G401.6 (cell line): Measurements from ENCODE around the gene NEK1.

Experiments used
- FAIRE-seq: peaks from 2 replicates; lab custom pipeline; 2012; peaks lifted over from hg19 to GRCh38; lab: Jason Lieb, UNC

The NEK1 gene

DNA sequence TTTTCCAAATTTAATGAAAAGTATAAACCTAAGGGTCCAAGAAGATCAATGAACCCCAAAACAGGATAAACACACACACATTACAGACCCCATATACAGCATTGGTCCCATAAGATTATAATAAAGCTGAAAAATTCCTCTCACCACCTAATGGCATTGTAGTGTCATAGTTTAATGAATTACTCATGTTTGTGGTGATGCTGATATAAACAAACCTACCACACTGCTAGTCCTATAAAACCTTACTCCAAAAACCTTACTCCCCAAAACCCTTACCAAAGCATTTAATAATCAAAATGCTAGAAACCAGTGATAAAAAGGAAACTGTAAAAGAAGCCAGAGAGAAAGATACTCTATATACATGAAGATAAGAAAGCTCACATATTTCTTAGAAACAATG is 193.5 kb downstream of the NEK1 start:
- FAIRE-seq = no peak

DNA sequence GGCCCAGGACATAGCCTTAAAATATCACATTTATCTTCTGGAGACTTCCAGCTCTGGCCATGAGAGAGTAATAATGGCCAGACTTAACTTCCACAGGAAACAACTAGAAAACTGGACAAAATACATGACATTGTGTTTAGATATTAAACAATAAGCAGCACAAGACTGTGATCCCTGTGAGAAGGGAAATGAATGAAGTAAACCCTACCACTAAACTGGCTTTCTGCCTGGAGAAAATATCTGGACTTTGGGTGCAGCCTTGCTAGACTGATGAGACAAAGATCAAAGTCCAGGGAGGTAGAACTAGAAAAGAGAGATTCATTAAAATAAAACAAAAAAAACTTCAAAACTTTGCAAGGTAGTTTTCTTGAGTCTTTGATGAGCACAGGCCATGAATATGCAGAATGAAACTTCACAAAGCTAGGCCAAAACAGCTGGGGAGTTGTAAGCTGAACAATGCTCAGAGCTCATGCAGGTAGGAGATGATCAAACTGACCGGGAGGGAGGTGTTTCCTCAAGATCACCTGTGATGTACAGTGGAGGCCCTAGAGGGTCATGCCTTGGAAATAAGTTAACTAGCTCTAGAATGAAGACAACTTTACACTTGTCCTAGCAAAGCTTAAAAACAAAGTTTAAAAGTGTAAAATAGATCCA is 194.6 kb downstream of the NEK1 start:
- FAIRE-seq = no peak

DNA sequence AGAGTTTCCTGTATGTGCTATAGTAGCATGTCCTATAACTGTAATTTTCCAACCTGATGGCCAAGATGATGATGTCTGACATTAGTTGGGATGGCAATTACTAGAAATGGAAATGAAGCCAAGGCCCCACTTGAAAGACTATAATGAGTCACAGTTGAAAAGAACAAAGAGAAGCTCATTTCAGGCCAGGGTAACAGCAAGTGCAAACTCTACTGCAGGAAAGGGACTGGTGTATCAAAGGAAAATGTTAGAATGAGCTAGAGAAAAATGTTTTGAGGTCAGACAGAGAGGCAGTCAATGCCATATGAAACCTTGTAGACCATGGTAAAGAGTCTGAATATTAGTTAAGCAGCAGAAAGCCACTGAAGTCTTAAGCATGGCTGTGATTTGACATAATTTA is 195.4 kb downstream of the NEK1 start:
- no peak for FAIRE-seq

DNA sequence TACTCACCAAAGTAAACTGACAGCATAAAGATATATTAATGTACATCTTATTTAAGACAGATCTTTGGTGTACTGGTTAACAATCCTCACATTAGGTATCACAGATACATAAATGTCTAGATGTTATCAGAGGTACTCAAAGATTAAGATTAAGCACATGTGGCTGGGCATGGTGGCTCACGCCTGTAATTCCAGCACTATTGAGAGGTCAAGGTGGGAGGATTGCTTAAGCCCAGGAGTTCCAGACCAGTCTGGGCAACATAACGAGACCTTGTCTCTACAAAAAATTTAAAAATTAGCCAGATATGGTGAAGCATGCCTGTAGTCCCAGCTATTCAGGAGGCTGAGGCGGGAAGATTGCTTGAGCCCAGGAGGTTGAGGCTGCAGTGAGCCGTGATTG is 195.9 kb downstream of the NEK1 start:
- FAIRE-seq = no peak

DNA sequence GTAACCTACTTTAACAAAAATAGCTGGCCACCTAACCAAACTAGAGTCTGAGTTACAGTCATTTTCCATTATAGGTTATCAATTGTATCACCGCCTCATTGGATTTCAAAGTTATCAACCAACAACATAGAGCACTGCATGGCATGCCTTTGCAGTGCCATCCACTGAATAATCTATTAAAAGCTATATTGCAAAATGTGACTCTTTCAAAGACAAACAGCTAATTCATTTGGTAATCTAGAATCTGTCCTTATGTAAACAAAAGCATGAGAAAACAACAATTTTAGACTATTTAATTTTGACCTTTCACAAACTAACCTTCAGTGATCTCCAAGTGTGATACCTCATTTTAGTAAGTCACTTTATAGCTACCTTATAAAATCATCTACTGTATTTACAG is 197.5 kb downstream of the NEK1 start:
- FAIRE-seq = no peak

DNA sequence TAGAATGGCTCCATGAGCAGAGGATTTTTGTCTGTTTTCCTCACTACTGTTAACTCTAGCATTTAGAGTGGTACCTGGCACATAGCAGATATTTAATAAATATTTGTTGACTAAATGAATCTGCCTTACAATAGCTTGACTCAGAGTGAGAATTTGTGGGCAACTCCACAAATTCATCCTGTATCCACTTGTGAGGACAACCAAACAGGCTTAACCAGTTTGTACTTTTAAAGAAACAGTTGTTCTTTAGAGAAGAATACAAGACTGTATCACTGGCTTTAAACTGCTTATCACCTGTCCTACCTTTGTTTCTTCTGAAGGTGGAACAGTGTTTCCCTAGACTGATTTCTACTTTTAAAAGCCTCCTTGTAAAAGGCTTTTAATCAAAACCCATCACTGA is 200.3 kb downstream of the NEK1 start:
- no peak for FAIRE-seq

DNA sequence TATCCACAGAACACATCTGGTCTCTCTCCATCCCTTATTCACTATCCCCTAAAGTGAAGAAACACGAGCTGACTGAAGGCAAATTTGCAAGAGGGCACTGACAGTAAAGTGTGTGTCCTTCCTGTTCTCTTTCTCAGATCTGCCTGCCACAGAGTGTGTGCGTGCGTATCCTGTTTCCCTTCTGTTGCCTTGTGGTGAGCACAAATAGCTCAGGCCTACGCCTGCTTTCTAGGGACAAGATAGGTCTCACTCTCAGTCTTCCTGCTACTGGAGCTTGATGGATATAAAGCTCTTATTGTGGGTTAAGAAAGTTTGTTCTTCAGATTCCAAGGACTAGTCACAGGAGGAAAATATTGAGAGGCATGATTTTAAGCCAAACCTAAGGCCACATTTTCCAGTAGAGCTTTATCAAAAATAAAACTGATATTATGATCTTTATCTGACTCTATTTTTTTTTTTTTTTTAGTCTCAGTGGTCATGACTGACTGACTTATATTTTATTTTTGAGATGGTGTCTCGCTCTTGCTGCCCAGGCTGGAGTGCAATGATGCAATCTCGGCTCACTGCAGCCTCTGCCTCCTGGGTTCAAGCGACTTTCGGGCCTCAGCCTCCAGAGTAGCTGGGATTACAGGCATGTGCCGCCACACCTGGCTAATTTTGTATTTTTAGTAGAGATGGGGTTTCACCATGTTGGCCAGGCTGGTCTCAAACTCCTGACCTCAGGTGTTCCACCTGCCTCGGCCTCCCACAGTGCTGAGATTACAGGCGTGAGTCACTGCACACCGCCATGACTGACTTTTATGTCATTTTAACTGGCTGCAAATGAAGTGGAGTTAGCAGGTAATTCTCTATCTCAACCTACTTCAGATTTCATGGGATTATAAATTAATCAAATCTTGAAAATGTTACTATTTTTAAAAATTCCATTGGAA is 201.3 kb downstream of the NEK1 start:
- FAIRE-seq = no peak

DNA sequence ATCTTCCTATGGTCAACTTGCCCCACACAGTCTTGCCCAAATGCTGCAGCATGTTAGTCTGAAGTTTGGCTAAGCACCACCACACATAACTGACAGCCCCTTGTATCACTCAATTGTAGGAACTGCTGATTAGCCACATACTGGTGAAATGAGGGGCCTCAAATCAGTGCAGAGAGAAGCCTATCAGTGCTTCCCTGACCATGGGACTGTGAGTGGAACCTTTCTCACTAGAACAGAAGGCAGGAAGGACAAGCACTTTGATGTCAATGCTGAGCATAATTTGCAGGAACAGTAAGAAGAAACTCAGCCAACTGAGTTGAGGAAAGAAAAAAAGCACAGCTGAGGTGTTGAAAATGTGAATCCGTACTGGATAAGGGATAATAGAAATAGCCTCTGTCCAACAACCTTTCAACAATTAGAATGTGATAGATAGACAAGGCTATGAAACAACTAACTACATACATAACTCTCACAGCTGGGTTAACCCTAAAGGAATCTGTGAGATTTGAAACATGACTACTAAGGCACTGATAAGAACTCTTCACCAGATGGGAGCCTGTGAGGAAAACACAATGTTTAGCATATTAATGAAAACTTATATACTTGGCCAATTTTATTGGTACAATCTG is 205.1 kb downstream of the NEK1 start:
- no peak for FAIRE-seq

DNA sequence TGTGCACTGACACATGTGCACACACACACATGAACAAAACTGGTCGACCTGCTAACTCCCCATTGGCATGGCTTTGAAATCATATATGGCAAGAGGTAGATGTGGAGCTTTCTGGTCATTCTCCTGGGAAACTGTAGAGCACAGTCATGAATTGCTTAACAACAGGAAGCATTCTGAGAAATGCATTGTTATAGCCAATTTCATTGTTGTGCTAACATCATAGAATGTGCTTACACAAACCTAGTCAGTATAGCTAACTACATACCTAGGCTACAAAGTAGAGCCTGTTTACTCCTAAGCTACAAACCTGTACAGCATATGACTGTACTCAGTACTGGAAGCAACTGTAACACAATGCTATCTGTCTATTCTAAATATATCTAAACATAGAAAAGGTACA is 207.4 kb downstream of the NEK1 start:
- no peak for FAIRE-seq

DNA sequence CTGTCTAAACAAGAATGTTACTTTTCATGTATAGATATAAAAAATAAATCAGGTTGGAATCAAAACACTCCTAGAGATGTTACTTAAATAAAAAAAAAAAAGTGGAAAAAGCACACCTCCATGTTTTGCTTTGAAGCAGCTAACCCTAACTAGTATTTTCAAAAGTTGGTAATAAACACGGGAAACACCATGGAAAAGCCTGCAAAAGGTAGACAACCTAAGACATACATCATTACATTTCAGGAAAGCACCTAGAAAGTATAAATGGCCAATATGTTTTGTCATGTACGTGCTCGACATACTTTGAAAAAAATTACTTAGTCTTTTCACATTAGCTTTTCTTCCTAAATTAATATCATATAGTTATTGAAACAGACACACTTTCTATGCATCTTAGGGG is 211.6 kb downstream of the NEK1 start:
- no peak for FAIRE-seq

DNA sequence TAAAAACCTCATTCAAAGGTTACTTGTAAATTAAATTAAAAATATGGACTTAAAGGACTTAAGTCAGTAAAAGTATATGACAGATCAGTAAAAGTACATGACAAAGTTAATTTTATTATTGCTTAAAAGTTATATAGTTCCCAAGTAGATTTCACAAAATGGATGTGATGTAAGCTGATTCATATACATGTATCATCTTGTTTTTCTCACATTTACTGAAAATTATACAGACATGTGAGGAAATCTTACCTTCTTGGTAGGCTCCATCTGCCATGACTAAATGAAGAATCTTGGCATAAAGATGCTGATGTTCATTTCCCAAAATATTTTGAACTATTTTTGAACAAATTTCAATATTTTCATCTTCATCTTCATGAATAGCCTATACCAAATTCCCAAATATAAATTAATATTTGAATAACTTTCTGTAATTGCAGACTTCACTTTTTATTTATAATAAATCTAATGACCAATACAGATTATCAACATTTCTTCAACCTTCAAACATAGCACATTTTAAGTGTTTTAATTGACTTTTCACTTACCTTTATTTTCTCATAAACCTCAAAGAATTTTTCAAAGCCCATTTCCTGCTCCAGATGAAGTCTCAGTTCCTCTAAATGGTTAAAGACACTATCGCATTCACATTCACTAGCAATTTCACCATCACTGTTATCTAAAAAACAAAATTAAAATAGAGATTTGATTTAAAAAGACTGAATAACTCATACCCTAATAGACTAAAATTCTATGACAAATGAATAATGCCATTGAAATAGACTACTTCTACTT is 212.2 kb downstream of the NEK1 start:
- no peak for FAIRE-seq

DNA sequence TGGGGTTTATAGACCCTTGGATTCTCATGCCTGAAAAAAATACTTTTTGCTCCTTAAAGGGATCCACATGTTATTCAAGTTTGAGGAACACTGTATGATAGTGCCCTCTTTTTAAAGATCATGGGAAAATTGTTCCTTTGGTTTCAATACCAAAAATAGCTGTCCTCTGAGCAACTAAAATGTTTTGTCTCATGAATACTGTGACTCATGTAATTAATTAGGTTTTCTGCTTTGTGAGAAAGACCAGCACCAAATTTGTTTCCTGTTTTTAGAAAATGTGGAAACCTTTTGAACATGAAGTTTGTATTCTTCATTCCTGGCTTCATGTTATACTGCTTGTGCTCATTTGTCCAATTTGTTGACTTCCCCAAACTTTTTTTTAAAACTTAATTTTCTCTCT is 214.1 kb downstream of the NEK1 start:
- no peak for FAIRE-seq

DNA sequence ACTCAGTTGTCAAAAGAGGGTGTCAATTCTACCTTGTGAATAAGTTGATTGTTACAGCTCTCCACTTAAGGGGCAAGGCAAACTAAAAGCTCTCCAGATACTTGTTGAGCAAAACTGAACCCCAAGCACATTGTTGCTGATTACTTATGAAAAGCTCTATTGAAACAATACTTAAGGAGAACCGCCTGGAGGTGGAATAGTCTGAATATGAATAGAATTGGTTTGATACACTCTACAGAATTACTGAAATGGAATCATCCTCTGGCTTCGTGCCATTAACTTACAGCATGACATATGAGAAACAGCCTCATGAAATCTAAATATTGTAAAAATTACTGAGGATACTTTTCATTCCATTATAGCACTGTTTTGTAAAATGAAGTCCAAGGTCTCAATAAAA is 214.6 kb downstream of the NEK1 start:
- FAIRE-seq = no peak

DNA sequence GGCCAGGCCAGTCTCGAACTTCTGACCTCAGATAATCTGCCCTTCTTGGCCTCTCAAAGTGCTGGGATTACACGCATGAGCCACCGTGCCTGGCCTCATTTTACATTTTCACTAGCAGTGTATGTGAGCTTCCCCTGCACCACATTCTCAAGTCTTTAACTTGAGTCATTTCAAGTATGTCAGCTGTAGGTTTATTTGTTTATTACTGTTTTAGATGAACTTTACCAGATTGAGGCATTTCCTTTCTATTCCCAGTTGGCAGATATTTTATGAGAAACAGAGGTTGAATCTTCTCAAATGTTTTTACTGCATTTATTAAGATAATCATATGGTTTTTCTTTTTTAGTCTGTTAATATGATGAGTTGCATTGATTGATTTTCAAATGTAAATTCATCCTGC is 227.0 kb downstream of the NEK1 start:
- FAIRE-seq = no peak

DNA sequence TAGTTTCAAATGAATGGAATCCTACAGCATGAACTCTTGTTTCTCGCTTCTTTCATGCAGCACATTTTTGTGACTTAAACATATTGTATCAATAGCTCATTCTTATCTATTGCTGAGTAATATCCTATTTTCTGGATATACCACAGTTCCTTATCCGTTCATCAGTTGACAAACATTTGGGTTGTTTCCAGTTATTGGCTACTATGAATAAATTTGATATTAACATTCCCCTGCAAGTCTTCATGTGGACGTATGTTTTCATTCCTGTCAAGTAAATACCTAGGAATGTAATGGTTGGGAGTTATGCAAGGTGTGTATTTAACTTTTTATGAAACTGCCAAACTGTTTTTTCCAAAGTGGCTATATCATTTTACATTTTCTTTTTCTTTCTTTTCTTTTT is 227.6 kb downstream of the NEK1 start:
- FAIRE-seq = no peak

DNA sequence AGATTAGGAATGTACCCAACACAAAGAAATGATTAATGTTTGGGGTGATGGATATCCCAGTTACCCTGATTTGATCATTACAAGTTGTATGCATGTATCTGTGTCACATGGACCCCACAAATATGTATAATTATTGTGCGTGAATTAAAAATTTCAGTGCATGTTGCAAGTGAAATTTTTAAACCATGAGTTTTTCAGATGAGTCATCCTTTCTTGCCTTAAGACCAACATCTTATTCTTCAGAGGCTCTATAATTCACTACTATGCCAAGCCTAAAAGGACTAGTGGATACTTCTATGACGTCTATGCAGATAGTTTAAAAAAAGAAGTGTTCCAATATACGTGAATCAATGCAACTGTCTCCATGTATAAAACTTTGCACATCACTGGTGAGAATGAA is 228.7 kb downstream of the NEK1 start:
- no peak for FAIRE-seq

DNA sequence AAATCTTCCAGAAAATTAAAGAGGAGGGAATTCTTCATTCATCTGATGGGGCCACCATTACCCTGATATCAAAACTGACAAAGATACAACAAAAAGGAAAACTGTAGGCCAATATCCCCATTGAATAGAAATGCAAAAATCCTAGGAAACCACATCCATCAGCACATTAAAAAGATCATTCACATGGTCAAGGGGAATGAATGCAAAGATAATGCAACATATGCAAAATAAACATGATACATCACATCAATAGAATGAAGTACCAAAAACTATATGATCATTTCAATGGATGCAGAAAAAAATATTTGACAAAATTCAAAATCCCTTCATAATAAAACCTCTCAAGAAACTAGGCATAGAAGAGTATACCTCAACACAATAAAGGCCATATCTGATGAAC is 232.7 kb downstream of the NEK1 start:
- no peak for FAIRE-seq

DNA sequence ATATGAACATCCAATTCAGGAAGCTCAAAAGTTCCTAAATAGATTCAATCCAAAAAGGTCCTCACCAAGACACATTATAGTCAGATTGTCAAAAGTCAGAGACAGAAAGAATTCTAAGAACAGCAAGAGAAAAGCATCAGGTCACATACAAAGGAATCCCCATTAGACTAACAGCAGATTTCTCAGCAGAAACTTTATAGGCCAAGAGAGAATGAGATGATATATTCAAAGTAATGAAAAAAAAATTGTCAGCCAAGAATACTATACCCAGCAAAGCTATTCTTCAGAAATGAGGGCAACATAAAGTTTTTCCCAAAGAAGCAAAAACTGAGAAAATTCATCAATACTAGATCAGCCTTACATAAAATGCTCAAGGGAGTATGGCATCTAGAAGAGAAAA is 235.0 kb downstream of the NEK1 start:
- no peak for FAIRE-seq

DNA sequence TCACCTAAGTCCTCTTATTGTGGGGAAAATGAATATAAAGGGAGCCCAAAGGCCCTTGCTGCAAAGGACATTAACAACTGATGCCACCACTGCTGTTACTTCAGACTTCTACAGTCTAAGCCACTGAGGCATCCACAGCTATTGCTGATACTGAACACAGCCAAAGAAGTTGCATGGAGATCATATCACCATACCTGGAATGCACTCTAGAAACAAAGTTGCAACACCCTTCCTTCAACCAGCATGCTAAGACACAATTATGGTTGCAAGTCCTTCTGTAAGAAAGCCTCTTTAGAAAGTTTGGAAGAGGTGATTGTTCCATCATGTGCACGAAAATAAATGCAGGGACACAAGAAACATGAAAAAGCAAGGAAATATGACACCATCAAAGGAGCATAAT is 236.0 kb downstream of the NEK1 start:
- no peak for FAIRE-seq

DNA sequence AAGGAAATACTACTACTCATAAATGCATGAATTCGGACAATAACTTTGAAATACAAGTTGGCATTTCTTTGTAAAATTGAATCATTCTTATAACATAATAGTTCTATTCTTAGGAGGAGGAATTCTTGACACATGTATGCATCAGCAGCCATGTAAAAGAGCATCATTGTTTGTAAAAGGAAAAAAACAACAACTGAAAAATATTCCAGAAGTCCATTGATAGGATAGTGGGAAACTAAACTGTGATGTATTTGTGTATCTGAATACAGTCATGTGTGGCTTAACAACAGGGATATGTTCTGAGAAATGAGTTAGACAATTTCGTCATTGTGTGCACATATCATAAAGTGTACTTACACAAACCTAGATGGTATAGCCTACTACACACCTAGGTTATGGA is 239.6 kb downstream of the NEK1 start:
- no peak for FAIRE-seq

DNA sequence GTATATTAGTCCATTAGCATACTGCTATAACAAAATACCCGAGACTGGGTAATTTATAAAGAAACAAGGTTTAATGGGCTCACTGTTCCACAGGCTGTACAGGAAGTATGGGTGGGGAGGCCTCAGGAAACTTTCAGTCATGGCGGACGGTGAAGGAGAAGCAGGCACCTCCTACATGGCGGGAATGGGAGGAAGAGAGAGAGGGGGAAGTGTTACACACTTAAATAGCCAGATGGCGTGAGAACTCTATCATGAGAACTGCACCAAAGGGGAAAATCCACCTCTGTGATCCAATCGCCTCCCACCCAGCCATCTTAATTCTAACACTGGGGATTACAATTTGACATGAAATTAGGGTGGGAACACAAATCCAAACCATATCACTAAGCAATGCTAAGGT is 242.7 kb downstream of the NEK1 start:
- FAIRE-seq = no peak

DNA sequence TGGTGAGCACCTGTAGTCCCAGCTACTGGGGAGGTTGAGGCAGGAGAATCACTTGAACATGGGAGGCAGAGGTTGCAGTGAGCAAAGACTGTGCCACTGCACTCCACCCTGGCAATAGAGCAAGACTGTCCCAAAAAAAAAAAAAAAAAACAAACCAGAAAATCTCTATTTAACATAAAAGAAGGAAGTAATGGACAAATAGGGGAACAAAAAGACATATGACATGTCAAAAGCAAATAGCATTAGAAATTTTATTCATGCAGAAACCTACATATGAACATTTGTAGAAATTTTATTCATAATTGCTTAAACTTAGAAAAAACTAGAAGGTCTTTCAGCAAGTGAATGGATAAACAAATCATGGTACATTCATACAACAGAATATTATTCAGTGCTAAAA is 244.6 kb downstream of the NEK1 start:
- FAIRE-seq = no peak

DNA sequence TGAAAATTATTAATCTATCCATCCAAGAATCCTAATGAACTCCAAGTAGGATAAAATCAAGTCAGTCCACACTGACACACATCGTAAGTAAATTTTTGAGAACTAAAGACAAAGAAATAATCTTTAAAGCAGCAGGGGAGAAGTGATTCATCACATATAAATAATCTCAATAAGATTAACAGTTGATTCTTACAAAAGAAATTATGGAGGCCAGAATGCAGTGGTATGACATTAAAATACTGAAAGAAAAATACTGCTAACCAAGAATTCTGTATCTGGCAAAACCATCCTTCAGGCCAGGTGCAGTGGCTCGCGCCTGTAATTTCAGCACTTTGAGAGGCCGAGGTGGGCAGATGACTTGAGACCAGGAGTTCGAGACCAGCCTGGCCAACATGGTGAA is 245.6 kb downstream of the NEK1 start:
- no peak for FAIRE-seq
